Activated T-cell treated with anti-CD3 and anti-CD28 coated beads for 1 hour (primary cell): ENCODE data around the gene CACNA2D3.

ENCODE experiments used
- DNase-seq: peaks from one replicate; pipeline ENCODE4 v3.0.0-alpha.2; 2020; ENCODE audit warnings: low read depth

The CACNA2D3 gene

DNA sequence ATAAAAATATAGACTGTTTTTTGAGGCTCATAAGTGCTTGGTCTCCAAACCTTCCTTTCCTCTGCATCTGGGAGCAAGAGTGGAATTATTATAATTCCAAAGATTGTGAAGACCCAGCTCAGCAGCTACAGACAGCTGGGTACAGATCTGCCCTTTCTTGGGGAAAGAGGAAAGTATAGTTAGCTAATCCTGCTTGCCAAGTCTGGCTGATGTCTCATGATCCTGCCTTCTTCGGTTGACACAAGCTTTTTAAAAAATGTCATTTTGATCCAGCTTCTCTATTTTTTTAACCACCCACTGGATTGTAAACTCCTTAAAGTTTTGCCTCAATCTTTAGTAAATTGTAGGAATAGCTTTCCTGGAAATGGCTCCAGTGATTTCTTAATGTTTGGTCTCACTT lies 624.4 kb downstream of the CACNA2D3 start:
- no peak for DNase-seq

- DNase-seq = no peak
Observed at GRCh38 chr3:54755756-54756155, 633.4 kb downstream of the CACNA2D3 start.

DNA sequence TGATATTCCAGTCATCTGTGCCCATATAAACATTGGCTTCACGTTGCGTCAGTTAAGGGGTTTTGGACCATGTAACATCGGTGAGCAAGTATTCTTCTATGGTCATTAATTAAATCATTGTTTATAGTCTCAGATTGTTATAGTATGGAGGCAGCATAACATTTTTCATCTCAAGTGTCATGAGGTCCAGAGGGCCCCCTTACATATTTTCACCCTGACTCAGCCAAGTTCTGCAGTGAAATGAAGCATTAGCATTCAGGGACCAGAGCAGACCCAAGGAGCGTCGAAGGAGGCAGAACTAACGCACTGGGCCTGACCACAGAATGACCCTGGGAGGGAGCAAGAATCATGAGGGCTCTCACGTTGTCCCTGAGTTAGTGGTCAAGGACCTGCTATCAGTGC lies 634.0 kb downstream of the CACNA2D3 start:
- no peak for DNase-seq

GRCh38 chr3:54758461-54758860 lies 636.1 kb downstream of the CACNA2D3 start:
- no peak for DNase-seq

DNA sequence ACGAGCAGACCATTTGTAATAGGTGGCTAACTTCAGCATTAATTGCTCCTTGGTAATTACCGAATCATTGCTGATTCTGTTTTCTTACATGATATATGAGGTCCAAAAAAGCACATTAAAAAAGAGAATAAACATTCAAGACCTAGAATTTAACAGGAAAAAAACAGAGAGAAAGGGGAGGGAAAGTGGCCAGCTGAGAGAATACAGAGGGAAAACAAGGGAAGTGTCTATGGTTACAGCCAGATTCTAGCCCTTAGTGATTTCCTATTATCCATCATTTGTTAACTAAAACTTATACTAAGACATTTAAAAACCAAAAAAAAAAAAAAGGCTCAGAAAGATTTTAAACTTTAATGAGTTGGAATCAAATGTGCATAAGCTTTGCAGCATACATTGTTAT lies 636.8 kb downstream of the CACNA2D3 start:
- no peak for DNase-seq

- DNase-seq = no peak
Observed at GRCh38 chr3:54760201-54760600, 637.8 kb downstream of the CACNA2D3 start.

DNA sequence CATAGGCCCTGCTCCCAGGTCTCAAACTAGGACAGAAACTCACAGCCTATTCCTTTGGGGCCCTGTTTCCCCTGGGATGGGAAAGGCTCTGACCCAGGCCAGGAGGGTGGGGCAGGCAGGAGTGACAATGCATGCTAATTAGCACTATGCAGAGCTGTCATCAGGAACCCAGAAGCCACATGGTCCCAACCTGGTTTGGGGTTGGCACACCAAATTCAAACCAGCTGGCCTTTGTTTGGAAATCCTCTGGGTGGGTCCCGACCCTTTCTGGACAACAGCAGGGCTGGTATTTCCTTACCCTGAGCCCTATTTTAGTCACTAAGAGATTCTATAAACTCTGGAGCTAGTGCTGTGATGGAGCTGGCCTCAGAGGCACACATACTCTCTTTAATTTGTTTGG lies 639.3 kb downstream of the CACNA2D3 start:
- DNase-seq = no peak

DNA sequence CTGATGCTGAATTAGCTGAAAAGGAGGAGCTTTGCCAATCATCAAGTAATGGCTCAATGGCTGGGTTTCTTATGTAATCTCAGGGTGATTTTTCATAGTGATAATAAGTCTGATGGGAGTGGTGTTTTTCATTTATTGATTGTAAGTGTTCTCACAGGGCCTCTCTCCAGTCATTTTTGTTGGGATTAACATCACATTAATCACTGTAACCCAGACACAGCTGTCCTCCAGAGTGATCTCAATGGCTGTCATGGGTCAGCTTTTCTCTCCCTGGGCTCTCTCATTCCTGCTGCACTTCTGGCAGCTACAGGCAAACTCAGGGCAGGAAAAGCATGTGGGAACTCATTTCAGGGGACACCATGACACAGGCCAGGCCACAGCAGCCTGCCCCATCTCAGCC lies 642.6 kb downstream of the CACNA2D3 start:
- no peak for DNase-seq

DNA sequence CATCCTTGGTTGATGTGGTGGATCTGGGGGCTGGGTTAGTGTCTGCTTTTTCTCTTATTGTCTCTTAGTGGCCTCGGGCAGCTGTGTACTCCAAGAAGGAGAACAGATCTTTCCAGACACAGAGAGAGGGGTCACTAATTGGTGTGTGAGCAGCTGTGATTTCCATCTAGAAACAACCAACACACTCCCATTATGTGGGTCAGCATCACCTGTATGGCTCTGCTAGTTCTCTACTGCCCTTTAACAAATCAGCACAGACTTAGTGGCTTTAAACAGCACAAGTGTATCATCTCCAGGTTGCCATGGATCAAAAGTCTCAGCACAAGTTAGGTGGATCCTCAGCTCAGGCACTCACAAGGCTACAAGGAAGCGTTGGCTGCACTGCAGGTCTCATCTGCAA lies 648.7 kb downstream of the CACNA2D3 start:
- no peak for DNase-seq

GRCh38 chr3:54772051-54772450 lies 649.7 kb downstream of the CACNA2D3 start:
- no peak for DNase-seq

DNA sequence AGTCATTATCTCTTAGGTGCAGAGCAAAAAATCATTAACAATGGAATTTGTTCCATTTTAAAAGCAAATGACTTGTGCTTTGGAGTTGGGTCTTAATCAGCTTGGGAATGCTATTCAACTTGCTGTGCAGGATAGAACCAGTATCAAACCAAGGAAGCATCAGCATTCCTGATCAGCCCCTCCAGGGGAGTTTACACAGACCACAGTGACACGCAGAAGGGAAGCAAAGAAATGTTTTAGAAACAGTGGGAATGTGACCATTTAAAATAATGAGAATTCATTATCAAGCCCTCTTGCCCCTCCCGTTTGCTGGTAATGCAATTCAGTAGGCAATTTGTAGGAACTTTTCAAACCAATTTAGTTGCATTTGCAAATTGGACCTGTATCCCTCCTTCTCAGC lies 650.4 kb downstream of the CACNA2D3 start:
- no peak for DNase-seq

- DNase-seq = no peak
Observed at GRCh38 chr3:54773271-54773670, 650.9 kb downstream of the CACNA2D3 start.

DNA sequence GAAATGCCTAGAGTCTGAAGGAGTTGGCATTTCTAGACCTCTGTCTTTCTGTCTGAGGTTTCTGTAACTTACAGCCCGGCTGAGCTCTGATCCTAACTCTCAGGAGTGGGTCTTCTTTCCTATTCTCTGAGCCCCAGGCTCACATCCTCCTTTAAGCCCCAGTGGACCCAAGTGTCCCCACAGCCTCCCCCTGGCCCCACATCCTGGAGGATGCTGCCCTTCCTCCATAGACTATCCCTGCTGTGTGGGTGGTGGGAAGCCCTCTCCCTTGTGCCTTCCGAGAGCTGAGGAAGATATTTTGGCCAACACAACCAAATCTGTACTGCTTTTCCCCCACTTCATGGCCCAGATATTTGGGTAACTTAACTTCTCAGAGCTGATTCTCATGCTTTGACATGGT lies 654.2 kb downstream of the CACNA2D3 start:
- DNase-seq = no peak

DNA sequence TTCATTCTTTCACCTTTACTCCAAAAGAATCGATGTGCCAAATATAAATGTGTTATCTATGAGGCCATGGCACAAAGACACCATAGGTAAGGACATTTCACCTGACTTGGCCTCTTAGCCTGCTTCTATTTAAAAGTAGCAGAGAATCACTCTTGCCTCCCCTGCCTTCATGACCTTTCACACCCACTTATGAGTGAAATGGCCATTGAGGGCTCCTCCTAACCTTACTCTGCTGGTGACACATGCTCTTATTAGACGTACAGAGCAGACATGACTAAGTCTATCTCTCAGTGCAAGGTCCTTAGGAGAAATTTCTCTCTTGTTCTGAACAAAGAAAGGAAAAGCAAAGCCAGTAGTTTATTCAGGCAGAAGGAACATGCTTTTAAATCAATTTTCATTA lies 654.8 kb downstream of the CACNA2D3 start:
- no peak for DNase-seq

GRCh38 chr3:54780336-54780735 lies 658.0 kb downstream of the CACNA2D3 start:
- DNase-seq = no peak

- DNase-seq = no peak
Observed at GRCh38 chr3:54781728-54782127, 659.4 kb downstream of the CACNA2D3 start.

- DNase-seq = no peak
Observed at GRCh38 chr3:54783611-54784010, 661.3 kb downstream of the CACNA2D3 start.

DNA sequence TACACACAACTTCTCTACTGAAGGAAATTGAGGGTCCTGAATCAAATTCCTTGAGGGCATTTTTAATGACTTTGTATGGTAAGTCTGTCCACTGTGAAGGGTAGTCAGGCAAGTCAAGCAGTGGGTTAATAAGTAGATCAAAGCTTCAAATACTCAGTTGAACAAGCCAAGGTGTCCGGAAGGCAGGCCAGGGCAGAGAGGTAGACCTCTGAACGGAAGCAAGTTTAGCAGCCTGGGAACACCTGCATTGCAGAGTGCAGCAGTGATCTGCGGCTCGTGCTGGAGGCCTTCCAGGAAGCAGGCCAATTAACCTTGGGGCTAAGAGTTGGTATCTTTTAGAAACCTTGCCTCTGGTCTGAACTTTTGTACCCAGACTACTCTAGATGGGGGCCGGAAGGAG lies 661.7 kb downstream of the CACNA2D3 start:
- DNase-seq = no peak

- DNase-seq = no peak
Observed at GRCh38 chr3:54785976-54786375, 663.6 kb downstream of the CACNA2D3 start.

- no peak for DNase-seq
Observed at GRCh38 chr3:54790051-54790450, 667.7 kb downstream of the CACNA2D3 start.

GRCh38 chr3:54791501-54792156 lies 669.3 kb downstream of the CACNA2D3 start:
- DNase-seq = no peak

DNA sequence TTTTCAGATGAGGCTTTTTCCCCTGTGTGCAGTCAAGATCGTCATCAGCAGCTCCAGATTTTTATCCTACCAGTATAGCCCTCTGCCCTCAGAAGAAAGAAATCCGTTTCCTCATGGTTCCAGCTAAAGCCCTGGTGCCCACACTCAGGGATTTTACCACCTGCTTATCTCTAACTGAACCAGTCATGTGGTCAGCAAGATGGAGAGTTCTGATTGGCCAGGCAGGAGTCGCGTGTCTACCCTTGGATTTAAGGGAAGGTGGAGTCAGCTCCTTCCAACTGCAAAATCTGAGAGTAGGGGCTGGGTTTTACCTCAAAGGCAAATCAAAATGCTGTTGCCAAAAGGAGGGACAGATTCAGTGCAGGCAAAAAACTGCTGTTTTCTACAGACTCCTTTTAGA lies 670.2 kb downstream of the CACNA2D3 start:
- no peak for DNase-seq

DNA sequence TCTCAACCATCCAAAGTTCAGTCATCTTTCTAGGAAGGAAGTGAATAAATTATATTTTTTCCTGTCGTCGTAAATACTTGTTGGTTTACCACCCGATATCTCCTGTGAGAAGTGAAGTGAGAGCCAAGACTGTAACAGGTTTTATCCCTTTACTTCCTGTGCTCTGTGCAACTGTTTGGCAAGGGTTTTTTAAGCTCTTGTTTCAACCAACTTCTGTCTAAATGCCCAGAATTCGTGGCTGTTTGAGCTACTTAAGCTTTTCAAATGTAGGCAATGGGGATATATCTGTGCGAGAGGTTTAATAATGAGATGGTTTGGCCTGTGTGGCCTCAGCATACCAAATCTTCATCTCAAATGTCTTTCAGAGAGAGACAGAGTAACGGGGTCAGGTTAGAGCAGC lies 670.8 kb downstream of the CACNA2D3 start:
- no peak for DNase-seq

GRCh38 chr3:54797111-54797510 lies 674.8 kb downstream of the CACNA2D3 start:
- DNase-seq = no peak

- DNase-seq = no peak
Observed at GRCh38 chr3:54800478-54800877, 678.1 kb downstream of the CACNA2D3 start.
